Measurements from ENCODE around the gene CLEC20A. TPM values are rescaled to one million over a fixed set of nuclear protein-coding genes. Genes with fewer than 3 reads are reported as not detected.

CLEC20A gene
- polyA plus RNA-seq, 1 donor (not counting 4 experiments of a cell fraction or from before 2014, with no cell fraction given): not detected

DNA sequence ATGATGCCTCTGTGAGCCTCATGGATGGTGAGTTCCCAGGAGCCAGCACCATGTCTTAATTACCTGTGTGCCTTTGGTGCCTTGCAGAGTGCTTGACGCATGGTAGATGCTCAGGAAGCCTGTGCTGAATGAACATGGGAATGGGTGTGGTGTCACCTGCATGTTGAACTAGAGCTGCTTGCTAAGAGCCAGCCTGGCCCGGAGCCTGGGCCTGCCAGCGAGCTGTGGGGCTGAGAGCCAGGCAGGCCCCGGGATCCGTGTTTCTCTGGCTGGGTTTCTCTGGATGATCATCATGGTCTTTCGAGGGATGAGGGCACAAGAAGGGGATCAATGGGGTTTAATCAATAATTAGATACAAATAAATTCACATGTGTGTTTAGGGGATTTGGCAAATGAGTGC is 9.4 kb upstream of the CLEC20A start:
- no peaks in the 10 kb centered on the region for H3K79me2 ChIP-seq (ENCODE audit: control insufficient read depth, insufficient read depth, low read length)
- no peak overlapping the region for H3K9ac ChIP-seq (ENCODE audit: control insufficient read depth, extremely low read depth, insufficient read depth, low read length)
- peaks cover 11% of the 10 kb centered on the region for H3K4me1 ChIP-seq (ENCODE audit: control insufficient read depth, extremely low read depth, insufficient read depth, low read length)
- no peaks in the 10 kb centered on the region for H3K27me3 ChIP-seq (ENCODE audit: control insufficient read depth, extremely low read depth, insufficient read depth, low read length)
- TF ChIP-seq, protein P1, sequence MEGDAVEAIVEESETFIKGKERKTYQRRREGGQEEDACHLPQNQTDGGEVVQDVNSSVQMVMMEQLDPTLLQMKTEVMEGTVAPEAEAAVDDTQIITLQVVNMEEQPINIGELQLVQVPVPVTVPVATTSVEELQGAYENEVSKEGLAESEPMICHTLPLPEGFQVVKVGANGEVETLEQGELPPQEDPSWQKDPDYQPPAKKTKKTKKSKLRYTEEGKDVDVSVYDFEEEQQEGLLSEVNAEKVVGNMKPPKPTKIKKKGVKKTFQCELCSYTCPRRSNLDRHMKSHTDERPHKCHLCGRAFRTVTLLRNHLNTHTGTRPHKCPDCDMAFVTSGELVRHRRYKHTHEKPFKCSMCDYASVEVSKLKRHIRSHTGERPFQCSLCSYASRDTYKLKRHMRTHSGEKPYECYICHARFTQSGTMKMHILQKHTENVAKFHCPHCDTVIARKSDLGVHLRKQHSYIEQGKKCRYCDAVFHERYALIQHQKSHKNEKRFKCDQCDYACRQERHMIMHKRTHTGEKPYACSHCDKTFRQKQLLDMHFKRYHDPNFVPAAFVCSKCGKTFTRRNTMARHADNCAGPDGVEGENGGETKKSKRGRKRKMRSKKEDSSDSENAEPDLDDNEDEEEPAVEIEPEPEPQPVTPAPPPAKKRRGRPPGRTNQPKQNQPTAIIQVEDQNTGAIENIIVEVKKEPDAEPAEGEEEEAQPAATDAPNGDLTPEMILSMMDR (optimal IDR thresholded peaks at IDR 0.05 in 1 of 3, IDR thresholded peaks at IDR 0.05 in 1 of 3, conservative IDR thresholded peaks at IDR 0.05 in 1 of 3; ENCODE audit: extremely low read depth in 1 of 3, insufficient read depth in 2 of 3, low read length in 3 of 3): no peak
- no peak for TF ChIP-seq EZH2 (IDR thresholded peaks at IDR 0.05; ENCODE audit: low read length)
- H4K20me1 ChIP-seq (ENCODE audit: control insufficient read depth, extremely low read depth, insufficient read depth, low read length): no peaks in the 10 kb centered on the region
- H3K9me3 ChIP-seq (ENCODE audit: control insufficient read depth, low read depth, low read length): no peaks in the 10 kb centered on the region
- FAIRE-seq: no peak
- H3K27ac ChIP-seq (ENCODE audit: control insufficient read depth, insufficient read depth, low read length): no peak overlapping the region
- DNase-seq (ENCODE audit: low read depth, low spot score): no peak
- dilution Hi-C loops (cut with MboI; ENCODE audit: extremely low pct_ligation_motif_present, low sequenced_read_pairs): no loop called here
- H3K4me3 ChIP-seq (ENCODE audit: control insufficient read depth in 2 of 3, extremely low read depth in 1 of 3, insufficient read depth in 2 of 3, low read depth in 1 of 3, low read length in 3 of 3): no peak overlapping the region
- H2AFZ ChIP-seq (ENCODE audit: control insufficient read depth, low read length): no peak overlapping the region
- peaks cover 3% of the 10 kb centered on the region for H3K9me1 ChIP-seq (ENCODE audit: control insufficient read depth, extremely low read depth, insufficient read depth, low read length)
- no peak overlapping the region for H3K4me2 ChIP-seq (ENCODE audit: control insufficient read depth, extremely low read depth, insufficient read depth, low read depth, low read length)
- no peaks in the 10 kb centered on the region for H3K36me3 ChIP-seq (ENCODE audit: control insufficient read depth in 2 of 2, extremely low read depth in 1 of 2, insufficient read depth in 2 of 2, low read length in 2 of 2)

DNA sequence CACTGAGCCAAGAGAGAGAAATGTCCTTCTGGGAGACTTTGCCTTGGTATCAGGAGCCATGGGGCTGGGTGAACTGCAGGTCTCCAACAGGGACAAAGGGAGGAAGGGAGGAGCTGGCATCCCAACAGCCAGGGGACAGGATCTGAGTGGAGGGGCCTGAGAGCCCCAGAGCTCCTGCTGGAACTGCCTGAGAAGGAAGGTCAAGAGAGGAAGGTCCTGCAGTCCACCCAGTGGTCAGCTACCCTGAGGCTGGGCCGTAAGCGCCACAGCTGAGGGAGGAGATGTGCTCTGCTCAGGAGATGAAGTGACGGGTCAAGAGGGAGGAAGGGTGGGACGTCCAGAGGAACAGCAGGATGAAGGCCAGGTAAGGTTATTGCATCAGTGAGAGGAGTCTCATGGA is 7.5 kb upstream of the CLEC20A start:
- Histone ChIP-seq H3K9me1 (ENCODE audit: control insufficient read depth, extremely low read depth, insufficient read depth, low read length) (peaks cover 3% of the 10 kb centered on the region), H2AFZ (ENCODE audit: control insufficient read depth, low read length) (no peak overlapping the region), H4K20me1 (ENCODE audit: control insufficient read depth, extremely low read depth, insufficient read depth, low read length) (no peaks in the 10 kb centered on the region), H3K27ac (ENCODE audit: control insufficient read depth, insufficient read depth, low read length) (no peak overlapping the region), H3K9me3 (ENCODE audit: control insufficient read depth, low read depth, low read length) (no peaks in the 10 kb centered on the region), H3K27me3 (ENCODE audit: control insufficient read depth, extremely low read depth, insufficient read depth, low read length) (no peaks in the 10 kb centered on the region), H3K9ac (ENCODE audit: control insufficient read depth, extremely low read depth, insufficient read depth, low read length) (no peak overlapping the region), H3K4me1 (ENCODE audit: control insufficient read depth, extremely low read depth, insufficient read depth, low read length) (peaks cover 13% of the 10 kb centered on the region), H3K4me3 (ENCODE audit: control insufficient read depth in 2 of 3, extremely low read depth in 1 of 3, insufficient read depth in 2 of 3, low read depth in 1 of 3, low read length in 3 of 3) (no peak overlapping the region), H3K36me3 (ENCODE audit: control insufficient read depth in 2 of 2, extremely low read depth in 1 of 2, insufficient read depth in 2 of 2, low read length in 2 of 2) (no peaks in the 10 kb centered on the region), H3K79me2 (ENCODE audit: control insufficient read depth, insufficient read depth, low read length) (no peaks in the 10 kb centered on the region), H3K4me2 (ENCODE audit: control insufficient read depth, extremely low read depth, insufficient read depth, low read depth, low read length) (no peak overlapping the region)
- DNase-seq (ENCODE audit: low read depth, low spot score): no peak
- dilution Hi-C loops (cut with MboI; ENCODE audit: extremely low pct_ligation_motif_present, low sequenced_read_pairs): no loop called here
- no peak for FAIRE-seq
- TF ChIP-seq, protein P1 (optimal IDR thresholded peaks at IDR 0.05 in 1 of 3, IDR thresholded peaks at IDR 0.05 in 1 of 3, conservative IDR thresholded peaks at IDR 0.05 in 1 of 3; ENCODE audit: extremely low read depth in 1 of 3, insufficient read depth in 2 of 3, low read length in 3 of 3): no peak

Data from keratinocyte (primary cell).